Osteocyte (in vitro differentiated cells): ENCODE measurements around the gene PSMB7. TPM values are rescaled to one million over a fixed set of nuclear protein-coding genes. Genes with fewer than 3 reads are reported as not detected.

Source experiments
- DNase-seq: peaks from one replicate; pipeline ENCODE4 v3.0.0; 2021; ENCODE audit warnings: mixed read lengths; ENCODE audit not compliant: unreplicated experiment; ENCODE audit errors: extremely low spot score
- H3K27ac Mint-ChIP-seq: one replicate; pipeline ENCODE4 v1.8.0; 2021; ENCODE audit warnings: mild to moderate bottlenecking, mixed read lengths; ENCODE audit not compliant: unreplicated experiment
- H3K27me3 Mint-ChIP-seq: one replicate; pipeline ENCODE4 v1.8.0; 2021; ENCODE audit warnings: mixed read lengths; ENCODE audit not compliant: unreplicated experiment
- H3K36me3 Mint-ChIP-seq: one replicate; pipeline ENCODE4 v1.8.0; 2021; ENCODE audit warnings: mixed read lengths; ENCODE audit not compliant: unreplicated experiment
- H3K4me1 Mint-ChIP-seq: one replicate; pipeline ENCODE4 v1.8.0; 2021; ENCODE audit warnings: mixed read lengths; ENCODE audit not compliant: unreplicated experiment
- H3K4me3 Mint-ChIP-seq: one replicate; pipeline ENCODE4 v1.8.0; 2021; ENCODE audit warnings: mild to moderate bottlenecking, moderate library complexity, mixed read lengths; ENCODE audit not compliant: unreplicated experiment
- H3K9me3 Mint-ChIP-seq: one replicate; pipeline ENCODE4 v1.8.0; 2021; ENCODE audit warnings: mixed read lengths; ENCODE audit not compliant: unreplicated experiment
- total RNA-seq: library from RNA; stranded (reverse); gene quantifications from 2 replicates; pipeline ENCODE4 v1.2.1, GENCODE V29; 2021
- TF ChIP-seq, protein P1 (sequence below): fragments of 200-600 bp; sonication (generic); IDR thresholded peaks from 2 replicates; pipeline ENCODE4 v1.5.0; 2021; ENCODE audit warnings: antibody characterized with exemption, mild to moderate bottlenecking, moderate library complexity

Gene PSMB7
- total RNA-seq, 1 donor from 2014 or later: 140 TPM

DNA sequence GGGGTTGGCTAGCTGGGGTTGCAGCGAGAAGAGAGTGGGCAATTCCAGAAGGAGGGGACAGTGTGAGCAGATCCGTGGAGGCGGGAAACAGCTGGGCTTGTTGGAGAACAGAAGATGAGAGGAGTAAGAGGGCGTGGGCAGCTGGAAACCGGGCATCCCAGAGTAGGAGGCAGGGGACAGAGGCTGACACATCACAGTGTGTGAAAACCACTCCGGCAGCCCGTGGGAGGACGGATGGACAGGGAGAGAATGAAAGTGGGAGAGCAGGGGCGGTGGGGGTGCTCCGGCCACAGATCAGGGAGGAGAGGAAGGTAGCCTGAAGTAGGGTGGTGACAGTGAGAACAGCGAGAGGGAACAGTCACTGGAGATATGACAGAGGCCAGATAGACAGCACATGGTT lies 8.3 kb upstream of the PSMB7 start:
- H3K4me1 Mint-ChIP-seq: peaks cover 2% of the 10 kb centered on the region
- no peaks in the 10 kb centered on the region for H3K9me3 Mint-ChIP-seq
- TF ChIP-seq, protein P1, sequence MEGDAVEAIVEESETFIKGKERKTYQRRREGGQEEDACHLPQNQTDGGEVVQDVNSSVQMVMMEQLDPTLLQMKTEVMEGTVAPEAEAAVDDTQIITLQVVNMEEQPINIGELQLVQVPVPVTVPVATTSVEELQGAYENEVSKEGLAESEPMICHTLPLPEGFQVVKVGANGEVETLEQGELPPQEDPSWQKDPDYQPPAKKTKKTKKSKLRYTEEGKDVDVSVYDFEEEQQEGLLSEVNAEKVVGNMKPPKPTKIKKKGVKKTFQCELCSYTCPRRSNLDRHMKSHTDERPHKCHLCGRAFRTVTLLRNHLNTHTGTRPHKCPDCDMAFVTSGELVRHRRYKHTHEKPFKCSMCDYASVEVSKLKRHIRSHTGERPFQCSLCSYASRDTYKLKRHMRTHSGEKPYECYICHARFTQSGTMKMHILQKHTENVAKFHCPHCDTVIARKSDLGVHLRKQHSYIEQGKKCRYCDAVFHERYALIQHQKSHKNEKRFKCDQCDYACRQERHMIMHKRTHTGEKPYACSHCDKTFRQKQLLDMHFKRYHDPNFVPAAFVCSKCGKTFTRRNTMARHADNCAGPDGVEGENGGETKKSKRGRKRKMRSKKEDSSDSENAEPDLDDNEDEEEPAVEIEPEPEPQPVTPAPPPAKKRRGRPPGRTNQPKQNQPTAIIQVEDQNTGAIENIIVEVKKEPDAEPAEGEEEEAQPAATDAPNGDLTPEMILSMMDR: no peak
- H3K27me3 Mint-ChIP-seq: peaks cover 31% of the 10 kb centered on the region
- no peak for DNase-seq
- H3K4me3 Mint-ChIP-seq: no peak overlapping the region
- H3K27ac Mint-ChIP-seq: no peak overlapping the region
- no peaks in the 10 kb centered on the region for H3K36me3 Mint-ChIP-seq

- H3K36me3 Mint-ChIP-seq: no peaks in the 10 kb centered on the region
- no peak for DNase-seq
- peaks cover 2% of the 10 kb centered on the region for H3K4me1 Mint-ChIP-seq
- H3K9me3 Mint-ChIP-seq: no peaks in the 10 kb centered on the region
- no peak overlapping the region for H3K4me3 Mint-ChIP-seq
- TF ChIP-seq, protein P1: no peak
- H3K27ac Mint-ChIP-seq: no peak overlapping the region
- H3K27me3 Mint-ChIP-seq: peaks cover 31% of the 10 kb centered on the region
These were observed 7.9 kb upstream of the PSMB7 start for GRCh38 chr9:124423155-124423554.

DNA sequence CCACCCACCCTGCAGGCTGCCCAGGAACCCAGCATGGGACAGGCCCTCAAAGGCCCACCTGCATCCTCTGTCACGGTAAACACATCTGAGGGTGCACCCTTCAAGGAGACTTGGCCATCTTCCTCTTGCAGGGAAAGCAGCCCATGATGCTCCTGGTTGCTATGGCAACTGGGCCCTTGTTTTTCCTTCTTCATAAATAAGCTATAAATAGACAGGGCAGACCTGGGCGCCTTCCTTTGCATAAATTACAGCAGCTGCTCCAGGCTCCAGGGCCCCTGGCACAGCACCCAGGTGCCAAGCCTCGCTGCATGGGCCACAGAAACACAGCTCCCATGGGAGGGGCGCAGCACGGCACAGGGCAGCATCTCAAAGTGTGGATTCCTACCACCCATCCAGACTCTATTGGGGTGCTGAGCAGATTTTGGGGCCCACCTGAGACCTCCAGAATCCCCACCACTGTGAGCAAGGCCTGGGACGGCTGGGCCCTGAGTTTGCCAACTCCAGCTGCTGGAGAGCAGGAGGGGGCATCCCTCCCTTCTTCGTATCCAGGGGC lies 5.8 kb upstream of the PSMB7 start:
- Mint-ChIP-seq H3K4me1 (peaks cover 2% of the 10 kb centered on the region), H3K27me3 (peaks cover 23% of the 10 kb centered on the region), H3K9me3 (no peaks in the 10 kb centered on the region), H3K4me3 (no peak overlapping the region), H3K36me3 (no peaks in the 10 kb centered on the region), H3K27ac (no peak overlapping the region)
- TF ChIP-seq, protein P1: no peak
- DNase-seq: peak; percentile 74

- no peak for DNase-seq
- Mint-ChIP-seq H3K9me3 (peaks cover 3% of the 10 kb centered on the region), H3K4me1 (peaks cover 4% of the 10 kb centered on the region), H3K27me3 (peaks cover 23% of the 10 kb centered on the region), H3K27ac (no peak overlapping the region), H3K36me3 (peaks cover 1% of the 10 kb centered on the region), H3K4me3 (no peak overlapping the region)
- TF ChIP-seq, protein P1: peak; percentile 10
These were observed 4.7 kb upstream of the PSMB7 start for GRCh38 chr9:124419832-124420489.

DNA sequence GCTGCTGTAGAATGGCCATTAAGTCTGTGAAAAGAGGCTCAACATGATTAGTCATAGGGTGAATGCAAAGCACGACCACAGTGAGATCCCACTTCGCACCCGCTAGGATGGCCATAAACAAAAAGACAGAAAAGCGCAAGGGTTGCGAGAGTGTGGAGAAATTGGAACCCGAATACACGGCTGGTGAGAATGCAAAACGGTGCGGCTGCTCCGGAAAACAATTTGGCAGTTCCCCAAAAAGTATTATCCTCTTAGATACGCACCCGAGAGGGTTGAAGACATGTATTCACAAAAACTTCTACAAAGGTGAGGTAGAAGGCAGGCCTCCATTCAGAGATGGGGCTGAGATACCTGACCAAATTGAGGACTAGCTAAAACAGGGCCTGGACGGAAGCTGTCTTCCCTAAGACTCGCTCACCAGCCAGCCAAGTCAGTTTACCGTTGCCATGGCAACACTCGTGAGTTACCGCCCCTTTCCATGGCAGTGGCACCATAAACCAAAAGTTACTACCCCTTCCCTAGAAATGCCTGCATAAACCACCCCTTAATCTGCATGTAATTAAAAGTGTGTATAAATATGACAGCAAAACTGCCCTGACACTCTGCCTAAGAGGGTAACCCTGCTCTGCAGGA lies 726 bp upstream of the PSMB7 start:
- Mint-ChIP-seq H3K27me3 (no peaks in the 10 kb centered on the region), H3K27ac (peak overlapping the region; percentile 95), H3K36me3 (peaks cover 26% of the 10 kb centered on the region)

More for the DNA sequence above, 726 bp upstream of the PSMB7 start:
- H3K4me1 Mint-ChIP-seq: peaks cover 36% of the 10 kb centered on the region
- TF ChIP-seq, protein P1: no peak
- DNase-seq: no peak
- peaks cover 3% of the 10 kb centered on the region for H3K9me3 Mint-ChIP-seq
- H3K4me3 Mint-ChIP-seq: peak overlapping the region; percentile 97
